Upper lobe of right lung (tissue), 1 donor: ENCODE measurements around the gene SSB. TPM values are rescaled to one million over a fixed set of nuclear protein-coding genes. Genes with fewer than 3 reads are reported as not detected.

ENCODE experiments used
- ATAC-seq: fragments of 200-7000 bp; cut with Tn5 transposase; one replicate; pipeline ENCODE4 v1.9.1; 2020; ENCODE audit warnings: mild to moderate bottlenecking, moderate library complexity
- DNase-seq: peaks from one replicate; pipeline ENCODE4 v3.0.0-alpha.2; 2020
- H3K27ac ChIP-seq: fragments of 200-600 bp; one replicate; pipeline ENCODE4 v1.8.0; 2022
- H3K27me3 ChIP-seq: fragments of 200-600 bp; one replicate; pipeline ENCODE4 v1.8.0; 2022; ENCODE audit warnings: mild to moderate bottlenecking
- H3K36me3 ChIP-seq: fragments of 200-600 bp; one replicate; pipeline ENCODE4 v1.8.0; 2022
- H3K4me1 ChIP-seq: fragments of 200-600 bp; one replicate; pipeline ENCODE4 v1.8.0; 2022
- H3K4me3 ChIP-seq: fragments of 200-600 bp; one replicate; pipeline ENCODE4 v1.8.0; 2022; ENCODE audit warnings: mild to moderate bottlenecking
- H3K9me3 ChIP-seq: fragments of 200-600 bp; one replicate; pipeline ENCODE4 v1.8.0; 2022
- intact Hi-C: fragments of 100-400 bp; cut with DNase I; formaldehyde crosslinking; loops from one replicate; pipeline ENCODE4 v1.11.0; 2022
- total RNA-seq: library from RNA; stranded (reverse); fragmentation: NEBNext Ultra II Directional; extraction: Animal tissue kit (Norgen Biotek cat#: 25700); gene quantifications from one replicate; pipeline ENCODE4 v1.2.1, GENCODE V29; 2021
- TF ChIP-seq, protein P1 (sequence below): fragments of 200-600 bp; IDR thresholded peaks from one replicate; pipeline ENCODE4 v1.8.0; 2022; ENCODE audit warnings: antibody characterized with exemption
- donor health status: DM: no; HTN: yes; CAD: no; lungs with severe emphysema.

Gene SSB
- total RNA-seq, 1 donor from 2014 or later, result 70.7 TPM

DNA sequence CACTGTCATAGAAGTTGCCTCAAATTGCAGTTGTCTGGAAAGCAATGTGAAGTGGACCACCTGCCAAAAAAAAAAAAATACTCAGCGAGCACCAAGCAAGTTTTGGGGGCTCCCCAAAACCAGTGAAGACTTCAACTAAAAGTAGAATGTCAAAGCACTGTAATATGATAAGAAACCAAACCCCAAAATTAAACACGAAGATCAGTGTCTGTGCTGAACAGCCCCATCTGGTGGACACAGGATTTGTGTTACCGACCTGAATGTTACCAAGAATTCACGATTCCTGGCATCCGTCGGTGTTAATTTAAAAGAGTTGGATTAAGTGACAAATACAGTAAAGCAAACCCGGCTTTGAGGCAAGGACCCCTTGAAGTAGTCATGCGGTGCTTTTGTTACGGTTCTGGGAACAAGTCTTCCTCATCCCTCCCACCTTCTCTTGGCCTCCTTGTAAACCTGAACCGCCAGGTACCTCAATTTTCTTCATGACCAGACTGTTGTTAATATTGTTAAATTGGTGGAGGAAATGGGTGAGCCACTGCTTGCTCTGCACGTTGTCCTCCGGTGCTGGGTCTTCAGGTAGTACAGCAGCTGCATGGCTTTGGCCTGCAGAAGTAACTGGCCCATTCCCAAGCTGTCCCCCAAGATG is 31.3 kb upstream of the SSB start:
- peaks cover 14% of the 10 kb centered on the region for H3K27me3 ChIP-seq
- H3K9me3 ChIP-seq, result no peaks in the 10 kb centered on the region
- DNase-seq, result no peak
- ATAC-seq, result peak; percentile 80
- H3K27ac ChIP-seq, result no peak overlapping the region
- H3K36me3 ChIP-seq, result no peaks in the 10 kb centered on the region
- intact Hi-C loops, result no loop called here
- H3K4me3 ChIP-seq, result no peak overlapping the region
- TF ChIP-seq, protein P1, sequence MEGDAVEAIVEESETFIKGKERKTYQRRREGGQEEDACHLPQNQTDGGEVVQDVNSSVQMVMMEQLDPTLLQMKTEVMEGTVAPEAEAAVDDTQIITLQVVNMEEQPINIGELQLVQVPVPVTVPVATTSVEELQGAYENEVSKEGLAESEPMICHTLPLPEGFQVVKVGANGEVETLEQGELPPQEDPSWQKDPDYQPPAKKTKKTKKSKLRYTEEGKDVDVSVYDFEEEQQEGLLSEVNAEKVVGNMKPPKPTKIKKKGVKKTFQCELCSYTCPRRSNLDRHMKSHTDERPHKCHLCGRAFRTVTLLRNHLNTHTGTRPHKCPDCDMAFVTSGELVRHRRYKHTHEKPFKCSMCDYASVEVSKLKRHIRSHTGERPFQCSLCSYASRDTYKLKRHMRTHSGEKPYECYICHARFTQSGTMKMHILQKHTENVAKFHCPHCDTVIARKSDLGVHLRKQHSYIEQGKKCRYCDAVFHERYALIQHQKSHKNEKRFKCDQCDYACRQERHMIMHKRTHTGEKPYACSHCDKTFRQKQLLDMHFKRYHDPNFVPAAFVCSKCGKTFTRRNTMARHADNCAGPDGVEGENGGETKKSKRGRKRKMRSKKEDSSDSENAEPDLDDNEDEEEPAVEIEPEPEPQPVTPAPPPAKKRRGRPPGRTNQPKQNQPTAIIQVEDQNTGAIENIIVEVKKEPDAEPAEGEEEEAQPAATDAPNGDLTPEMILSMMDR, result peak; percentile 71
- H3K4me1 ChIP-seq, result peaks cover 7% of the 10 kb centered on the region

DNA sequence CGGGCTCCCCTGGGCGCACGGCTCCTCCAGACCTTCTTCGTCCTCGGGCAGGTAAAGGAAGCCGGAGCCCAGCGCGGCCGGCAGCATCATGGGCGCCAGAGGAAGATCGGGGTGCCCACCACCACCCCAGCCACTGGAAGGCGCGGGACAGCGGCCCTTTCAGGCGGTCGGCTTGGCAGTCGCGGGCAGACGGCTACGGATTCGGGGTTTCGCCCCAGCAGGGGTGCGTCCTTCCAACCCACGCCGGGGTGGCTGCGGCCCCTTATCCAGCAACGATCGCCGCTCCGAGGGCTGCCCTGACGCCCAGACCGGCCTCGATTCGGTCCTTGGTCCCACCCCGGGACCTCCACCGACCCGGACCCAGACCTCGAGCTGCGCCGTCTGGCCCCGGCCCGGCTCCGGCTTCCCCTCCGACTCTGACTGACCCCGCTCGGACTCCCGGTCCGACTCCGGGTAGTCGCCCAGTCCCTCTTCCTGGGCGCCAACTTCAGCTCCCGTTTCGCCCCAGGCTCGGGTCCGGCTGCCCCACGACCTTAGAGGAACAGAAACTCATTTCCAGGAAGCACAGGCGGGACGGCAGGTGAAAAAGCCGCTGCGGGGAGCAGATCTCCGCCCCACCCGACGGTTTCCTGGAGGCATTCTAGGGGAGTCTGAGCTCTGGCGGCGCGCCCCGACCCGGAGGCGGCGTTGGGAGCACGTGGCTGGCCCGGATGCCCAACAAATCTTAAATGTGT is 30.2 kb upstream of the SSB start:
- no peaks in the 10 kb centered on the region for H3K36me3 ChIP-seq
- peaks cover 14% of the 10 kb centered on the region for H3K27me3 ChIP-seq
- ATAC-seq (peak; percentile 50), DNase-seq (peak; percentile 65)
- TF ChIP-seq, protein P1, result no peak
- H3K4me3 ChIP-seq, result peak overlapping the region; percentile 32
- H3K4me1 ChIP-seq, result peaks cover 7% of the 10 kb centered on the region
- intact Hi-C loops, result no loop called here
- H3K27ac ChIP-seq, result no peak overlapping the region
- no peaks in the 10 kb centered on the region for H3K9me3 ChIP-seq

DNA sequence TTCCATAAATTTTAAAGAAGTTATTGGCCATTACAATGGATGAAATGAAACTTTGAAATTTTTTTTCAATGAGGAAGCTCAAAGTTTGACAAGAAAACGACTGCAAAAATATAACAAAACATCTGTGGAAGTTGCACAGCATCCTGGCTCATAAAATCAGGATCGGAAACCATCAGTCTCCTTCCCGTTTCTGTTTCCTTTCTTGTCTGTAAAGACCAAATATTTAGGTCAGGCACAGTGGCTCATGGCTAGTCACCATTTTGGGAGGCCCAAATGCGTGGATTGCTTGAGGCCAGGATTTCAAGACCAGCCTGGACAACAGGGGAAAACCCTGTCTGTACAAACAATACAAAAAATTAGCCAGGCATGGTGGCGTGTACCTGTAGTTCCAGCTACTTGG is 27.6 kb upstream of the SSB start:
- Histone ChIP-seq H3K4me3 (no peak overlapping the region), H3K27me3 (peaks cover 14% of the 10 kb centered on the region), H3K36me3 (no peaks in the 10 kb centered on the region), H3K27ac (no peak overlapping the region), H3K9me3 (no peaks in the 10 kb centered on the region), H3K4me1 (peaks cover 7% of the 10 kb centered on the region)
- no peak for ATAC-seq
- intact Hi-C loops, result no loop called here
- TF ChIP-seq, protein P1, result no peak
- DNase-seq, result no peak

DNA sequence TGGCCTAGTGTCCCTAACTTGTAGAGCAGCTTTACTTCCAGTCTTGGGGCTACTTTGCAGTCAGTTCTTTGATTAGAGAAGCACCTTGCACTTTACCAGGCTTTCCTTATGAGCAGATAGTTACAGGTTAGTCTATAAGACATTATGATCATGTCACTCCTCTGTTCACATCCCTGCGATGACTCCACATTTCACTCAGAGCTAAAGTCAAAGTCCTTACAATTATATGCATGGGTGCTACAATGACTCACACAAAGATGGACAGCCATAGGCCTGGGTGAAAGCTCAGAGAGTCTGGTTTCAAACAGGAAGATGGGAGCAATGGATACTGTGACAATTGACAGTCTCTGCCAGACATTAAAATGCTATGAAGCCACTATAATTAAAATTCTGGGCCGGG is 27.1 kb upstream of the SSB start:
- Histone ChIP-seq H3K27ac (no peak overlapping the region), H3K27me3 (peaks cover 14% of the 10 kb centered on the region), H3K36me3 (no peaks in the 10 kb centered on the region), H3K4me1 (peaks cover 7% of the 10 kb centered on the region), H3K4me3 (no peak overlapping the region), H3K9me3 (no peaks in the 10 kb centered on the region)
- ATAC-seq, result no peak
- intact Hi-C loops, result no loop called here
- TF ChIP-seq, protein P1, result no peak
- DNase-seq, result no peak

DNA sequence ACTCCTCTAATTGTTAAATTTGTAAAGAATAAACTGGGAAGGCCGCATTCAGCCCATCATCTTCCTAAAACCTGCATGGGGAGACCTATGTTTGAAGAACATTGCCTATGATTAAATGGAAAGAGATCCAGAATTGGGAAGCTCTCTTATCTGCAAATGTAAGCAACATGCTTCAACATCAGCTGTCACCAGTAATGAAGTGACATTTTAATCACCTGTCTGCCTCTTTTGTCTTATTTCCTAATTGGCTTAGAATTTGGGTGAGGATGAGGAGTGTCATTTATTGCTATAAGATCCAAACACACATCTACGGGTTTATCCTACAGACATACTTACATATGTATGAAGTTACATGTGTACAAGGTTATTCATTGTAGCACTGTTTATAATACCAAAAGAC is 26.0 kb upstream of the SSB start:
- DNase-seq (no peak), ATAC-seq (no peak)
- Histone ChIP-seq H3K4me3 (no peak overlapping the region), H3K9me3 (no peaks in the 10 kb centered on the region), H3K36me3 (no peaks in the 10 kb centered on the region), H3K27ac (no peak overlapping the region), H3K4me1 (peaks cover 7% of the 10 kb centered on the region), H3K27me3 (peaks cover 14% of the 10 kb centered on the region)
- intact Hi-C loops, result no loop called here
- TF ChIP-seq, protein P1, result no peak
